H1 (cell line): ENCODE data around the gene PDIA5. TPM values are rescaled to one million over a fixed set of nuclear protein-coding genes. Genes with fewer than 3 reads are reported as not detected.

Experiments used
- CHD1 ChIP-seq: IDR thresholded peaks from 2 replicates; pipeline ENCODE4 v1.6.1; 2012; ENCODE audit warnings: low read depth, low read length, improper control_type of control experiment
- CHD7 ChIP-seq: fragments of 300-600 bp; sonication (generic); IDR thresholded peaks from 2 replicates; pipeline ENCODE4 v1.7.1; 2012; ENCODE audit warnings: low read length, moderate library complexity, mild to moderate bottlenecking, inconsistent platforms; ENCODE audit not compliant: insufficient replicate concordance
- polyA plus RNA-seq, 7 experiments: library from polyadenylated mRNA; depleted of rRNA in 3 of 7; stranded (reverse) in 5 of 7; unstranded in 2 of 7; fragments of >200 nt in 5 of 7; fragments of 200-250 nt in 2 of 7; gene quantifications; 1 replicate in 5 of 7; 2 replicates in 1 of 7; 4 replicates in 1 of 7; pipeline versions ENCODE4 v1.2.1 to v1.2.3, GENCODE V29; 2011 to 2013; ENCODE audit warnings: missing spikeins in 2 of 7, mixed read lengths in 2 of 7
- total RNA-seq: library from RNA; stranded (reverse); fragmentation: NEBNext Ultra II Directional; extraction: Animal tissue kit (Norgen Biotek cat#: 25700); gene quantifications from 2 replicates; pipeline ENCODE4 v1.2.1, GENCODE V29; 2021

Gene PDIA5
- total and polyA plus RNA-seq, 2 of the 8 experiments (the other 6 are each of a cell fraction or from before 2014, with no cell fraction given) = 18.2 to 32.8 TPM

- TF ChIP-seq CHD7 (no peak), CHD1 (no peak)
Observed at GRCh38 chr3:123158330-123158729, 91.5 kb downstream of the PDIA5 start (continued).
